Left renal pelvis (tissue), 4 donors: ENCODE measurements around the gene CERKL. TPM values are rescaled to one million over a fixed set of nuclear protein-coding genes. Genes with fewer than 3 reads are reported as not detected.

Experiments
- DNase-seq, 4 donors: peaks; one replicate each; pipeline ENCODE4 v3.0.0-alpha.2; 2013; ENCODE audit warnings: low read depth in 4 of 4, low spot score in 3 of 4
- polyA plus RNA-seq, 4 donors: library from polyadenylated mRNA; unstranded; fragments of 120-200 nt; gene quantifications; one replicate each; pipeline ENCODE4 v1.2.1, GENCODE V29; 2013; ENCODE audit not compliant: insufficient read length in 4 of 4

CERKL gene
- polyA plus RNA-seq, 4 donors, result 14.8 to 57.9 (median 19.3) TPM

DNA sequence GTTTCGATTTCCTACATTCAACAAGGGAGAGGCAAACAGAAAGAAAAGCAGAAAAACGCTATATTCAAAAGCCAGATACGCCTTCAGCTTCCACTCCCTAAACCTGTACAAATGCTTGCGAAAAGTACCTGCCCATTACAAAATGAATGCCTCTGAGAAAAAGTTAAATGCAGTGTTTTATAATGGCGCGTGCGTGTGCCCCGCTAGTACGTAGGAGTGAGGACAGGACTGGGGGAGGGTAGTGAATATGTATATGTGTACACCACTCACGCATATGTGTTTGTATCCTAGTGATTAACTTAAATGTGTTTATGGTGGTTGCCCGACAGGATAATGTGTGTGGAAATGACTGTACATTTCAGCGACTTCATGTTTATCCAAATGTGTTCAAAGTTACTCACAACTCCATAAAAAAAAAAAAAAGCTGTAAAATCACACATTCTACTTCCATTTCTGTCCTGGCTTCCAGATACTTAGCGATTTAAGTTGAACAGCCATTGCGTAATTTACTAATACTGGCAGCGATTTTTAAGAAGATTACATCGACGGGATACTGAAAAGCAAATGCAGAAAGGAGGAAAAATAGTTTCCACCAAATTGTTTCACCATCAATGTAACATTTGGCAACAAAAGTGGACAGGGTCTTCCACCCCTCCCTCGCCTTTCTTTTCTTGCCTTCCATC, 22.1 kb upstream of the CERKL start:
- DNase-seq, result no peak

DNA sequence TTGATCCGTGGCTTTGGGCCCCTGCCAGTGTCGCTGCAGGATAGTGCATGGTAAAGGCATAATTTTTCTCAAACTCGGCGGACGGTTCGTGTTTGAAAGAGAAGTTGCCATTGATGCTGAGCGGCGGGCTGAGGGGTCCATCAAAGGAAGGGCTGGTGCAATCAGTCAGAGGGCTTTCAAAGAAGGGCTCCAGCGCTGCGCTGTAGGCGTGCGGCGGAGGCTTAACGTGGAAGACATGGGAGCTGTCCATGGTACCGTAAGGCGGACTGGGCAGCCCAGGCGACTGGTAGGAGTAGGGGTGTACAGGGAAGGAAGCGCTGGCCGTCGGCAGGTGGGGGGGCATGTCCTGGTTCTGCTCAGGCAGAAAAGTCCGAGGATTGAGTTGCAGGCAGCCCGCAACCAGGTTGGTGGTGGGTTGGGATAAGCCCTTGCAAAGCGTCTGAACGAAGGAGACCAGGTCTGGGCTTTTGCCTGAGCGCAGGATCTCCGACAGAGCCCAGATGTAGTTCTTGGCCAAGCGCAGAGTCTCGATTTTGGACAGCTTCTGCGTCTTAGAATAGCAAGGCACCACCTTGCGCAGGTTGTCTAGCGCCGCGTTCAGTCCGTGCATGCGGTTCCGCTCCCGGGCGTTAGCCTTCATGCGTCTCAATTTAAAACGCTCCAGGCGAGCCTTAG, 21.1 kb upstream of the CERKL start:
- DNase-seq, result peak; percentile 76 to 88 (median 80)

DNA sequence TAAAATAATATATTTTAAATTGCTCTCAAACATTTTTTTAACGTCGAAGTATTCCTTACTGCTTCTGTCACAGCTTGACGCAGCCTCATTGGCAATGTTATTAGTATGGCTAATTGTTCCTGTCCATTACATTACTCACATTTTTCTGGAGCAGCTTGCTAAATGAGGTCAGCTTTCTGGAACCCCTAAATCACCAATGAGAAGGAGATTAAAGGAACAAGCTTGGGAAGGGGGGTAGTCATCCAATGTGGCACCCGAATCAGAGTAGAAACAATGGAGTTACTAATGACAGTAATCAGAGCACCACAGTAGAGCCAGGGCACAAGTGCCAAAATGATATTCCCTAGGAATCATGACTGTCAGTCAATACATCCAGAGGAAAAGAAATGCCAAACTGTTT, 18.3 kb upstream of the CERKL start:
- no peak for DNase-seq

DNA sequence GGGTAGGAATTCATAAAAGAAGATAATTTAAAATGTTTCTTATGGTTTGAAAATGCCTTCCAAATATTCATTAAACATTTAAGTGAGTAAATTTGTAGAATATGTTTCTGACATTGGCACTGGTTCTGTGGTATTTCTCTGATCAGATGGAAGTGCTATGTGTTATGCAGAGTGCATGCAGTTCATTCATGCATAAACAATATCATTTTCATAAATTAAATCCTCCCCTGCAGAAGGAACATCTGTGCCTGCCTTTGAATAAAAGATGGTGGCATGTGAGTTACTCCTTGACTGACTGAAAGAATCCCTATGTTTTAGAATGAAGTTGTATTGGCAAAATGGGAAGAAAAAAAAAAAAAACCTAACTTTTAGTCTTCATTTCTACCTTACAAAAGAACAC, 17.6 kb upstream of the CERKL start:
- DNase-seq, result no peak

DNA sequence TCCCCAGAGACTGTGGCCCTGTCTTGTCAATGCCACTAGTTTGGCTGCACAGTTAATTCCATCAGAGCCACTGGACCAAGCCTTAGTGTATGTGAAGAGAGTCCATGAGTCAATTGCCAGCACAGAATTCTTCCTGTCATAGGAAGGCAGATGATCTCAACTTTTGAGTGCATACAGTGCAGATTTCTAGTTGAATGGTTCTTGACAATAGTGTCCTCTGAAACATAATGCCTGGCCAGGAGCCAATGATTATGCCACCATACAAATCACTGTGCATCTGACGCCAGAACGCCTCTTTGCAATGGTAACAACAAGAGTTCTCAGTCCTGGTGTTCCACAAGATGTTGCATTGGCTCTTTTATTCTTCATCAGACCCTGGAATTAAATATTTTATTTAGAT, 16.3 kb upstream of the CERKL start:
- no peak for DNase-seq

GRCh38 chr2:181672255-181673008, 15.5 kb upstream of the CERKL start:
- DNase-seq, result no peak

GRCh38 chr2:181670632-181671031, 13.7 kb upstream of the CERKL start:
- DNase-seq, result no peak

DNA sequence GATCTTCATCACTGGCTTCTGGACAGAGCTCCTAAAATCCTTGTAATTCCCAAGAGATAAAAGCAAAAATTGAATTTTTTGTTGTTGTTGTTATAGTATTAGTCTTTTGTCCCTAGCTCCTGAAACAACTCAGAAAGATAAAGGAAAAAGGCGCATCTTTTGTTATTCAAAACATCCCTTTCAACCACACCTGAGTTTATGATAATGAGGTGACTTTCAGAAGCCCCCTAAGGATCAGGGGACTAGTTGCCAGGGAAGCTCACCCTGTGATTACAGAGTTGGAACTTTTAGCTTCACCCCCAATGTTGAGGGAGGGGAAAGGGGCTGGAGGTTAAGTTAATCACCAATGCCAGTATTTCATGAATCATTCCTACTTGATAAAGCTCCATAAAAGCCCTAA, 10.3 kb upstream of the CERKL start:
- DNase-seq, result no peak

- no peak for DNase-seq
These were observed 5.4 kb upstream of the CERKL start for GRCh38 chr2:181662287-181662686.

- no peak for DNase-seq
These were observed 3.3 kb upstream of the CERKL start for GRCh38 chr2:181660181-181660580.

- no peak for DNase-seq
These were observed 1.5 kb upstream of the CERKL start for GRCh38 chr2:181658444-181658843.

DNA sequence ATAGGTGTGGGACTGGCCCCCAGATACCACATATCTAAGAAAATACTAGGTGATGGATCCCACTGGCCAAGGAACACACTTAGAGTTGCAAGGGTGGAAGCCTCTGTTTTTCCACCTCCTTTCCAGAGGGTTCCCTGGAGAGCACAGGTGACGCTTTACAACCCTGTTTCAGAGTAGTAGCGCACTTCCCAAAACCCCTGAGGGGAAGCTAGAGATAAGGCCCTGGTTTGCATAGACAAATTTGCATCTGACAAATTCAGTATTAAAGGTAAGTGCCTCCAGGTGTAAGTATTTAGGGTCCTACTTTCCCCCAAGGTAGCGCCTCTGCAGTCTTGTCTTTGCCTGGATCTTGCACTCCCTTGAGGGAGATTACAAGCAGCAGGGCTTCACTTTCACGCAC, 474 bp upstream of the CERKL start:
- no peak for DNase-seq

DNA sequence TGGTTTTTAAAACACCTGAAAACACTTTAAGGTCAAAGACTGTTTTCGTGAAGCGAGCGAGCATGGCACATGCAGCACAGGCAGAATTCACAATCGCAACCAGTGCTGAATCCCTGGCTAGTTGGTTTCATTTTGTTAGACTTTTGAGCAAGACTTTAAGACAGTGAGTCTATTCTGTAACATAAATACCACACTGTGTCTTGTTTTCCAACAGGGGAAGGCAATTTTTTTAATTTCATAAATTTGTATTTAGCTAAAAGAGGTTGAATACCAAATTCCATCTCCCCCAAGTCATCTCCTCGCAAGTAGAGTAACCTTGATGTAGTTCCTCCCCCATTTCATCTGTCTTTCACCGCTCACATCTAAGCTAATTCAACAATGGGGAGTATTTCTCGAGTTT, 1.4 kb downstream of the CERKL start:
- no peak for DNase-seq

DNA sequence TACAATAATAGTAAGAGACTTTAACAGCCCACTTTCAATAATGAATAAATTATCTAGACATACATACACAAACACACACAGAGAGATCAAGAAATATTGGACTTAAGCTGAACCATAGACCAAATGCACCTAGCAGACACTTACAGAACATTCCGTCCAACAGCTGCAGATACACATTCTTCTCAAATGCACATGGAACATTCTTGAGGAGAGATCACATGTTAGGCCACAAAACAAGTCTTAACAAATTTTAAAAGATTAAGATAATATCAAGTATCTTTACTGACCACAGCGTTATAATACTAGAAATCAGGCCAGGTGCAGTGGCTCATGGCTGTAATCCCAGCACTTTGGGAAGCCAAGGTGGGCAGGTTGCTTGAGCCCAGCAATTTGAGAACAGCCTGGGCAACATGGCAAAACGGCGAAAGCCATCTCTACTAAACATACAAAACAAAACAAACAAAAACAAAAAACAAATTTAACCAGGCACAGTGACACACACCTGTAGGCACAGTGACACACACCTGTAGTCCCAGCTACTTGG, 7.4 kb downstream of the CERKL start:
- DNase-seq, result no peak

DNA sequence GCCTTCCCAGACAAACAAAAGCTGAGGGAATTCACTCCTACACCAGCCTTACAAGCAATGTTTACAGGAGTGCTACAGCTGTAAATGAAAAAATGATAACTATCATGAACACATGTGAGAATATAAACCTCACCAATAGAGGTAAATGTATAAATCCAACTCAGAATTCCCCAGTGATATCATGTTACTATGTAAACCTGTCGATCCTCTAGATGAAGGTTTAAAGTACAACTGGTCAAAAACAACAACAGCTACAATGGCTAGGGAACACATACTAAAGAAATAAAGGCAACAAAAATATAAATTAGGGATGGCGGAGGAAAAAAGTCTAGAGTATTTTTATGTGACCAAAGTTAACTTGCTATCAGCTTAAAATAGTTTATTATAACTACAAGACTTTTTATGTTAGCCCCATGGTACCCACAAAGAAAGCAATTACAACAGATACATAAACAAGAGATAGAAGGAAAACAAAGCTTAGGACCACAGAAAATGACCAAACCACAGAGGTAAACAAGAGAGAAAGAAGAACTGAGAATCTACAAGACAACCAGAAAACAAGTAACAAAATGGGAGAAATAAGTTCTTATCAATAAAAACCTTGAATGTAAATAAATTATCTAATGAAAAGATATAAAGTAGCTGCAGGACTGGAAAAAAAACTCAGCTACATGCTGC, 8.3 kb downstream of the CERKL start:
- no peak for DNase-seq

GRCh38 chr2:181646415-181646987, 10.4 kb downstream of the CERKL start:
- DNase-seq, result no peak

DNA sequence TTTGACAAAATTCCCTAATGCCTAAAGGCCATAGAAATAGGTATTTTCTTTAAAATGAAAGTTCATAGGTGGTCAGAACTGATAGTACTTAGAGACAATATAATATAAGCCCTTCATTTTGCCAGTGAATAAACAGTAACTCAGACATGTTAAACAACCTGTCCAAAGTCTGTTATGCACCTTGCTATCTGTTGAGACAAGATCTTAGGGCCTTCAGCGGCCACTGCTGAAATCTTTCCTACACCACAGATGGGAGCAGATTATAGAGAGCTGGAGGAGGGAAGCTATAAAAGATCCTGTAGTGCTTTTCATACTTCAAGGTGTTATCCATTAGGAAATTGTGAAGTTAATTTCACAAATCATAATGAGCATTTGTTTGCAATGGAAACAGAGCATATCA, 13.8 kb downstream of the CERKL start:
- DNase-seq, result no peak

- DNase-seq, result no peak
These were observed 14.8 kb downstream of the CERKL start for GRCh38 chr2:181642086-181642485.

- DNase-seq, result no peak
These were observed 17.2 kb downstream of the CERKL start for GRCh38 chr2:181639686-181640085.

- DNase-seq, result no peak
These were observed 24.0 kb downstream of the CERKL start for GRCh38 chr2:181632733-181633401.
